ENCODE measurements around the gene TP53I11.

The TP53I11 gene

DNA sequence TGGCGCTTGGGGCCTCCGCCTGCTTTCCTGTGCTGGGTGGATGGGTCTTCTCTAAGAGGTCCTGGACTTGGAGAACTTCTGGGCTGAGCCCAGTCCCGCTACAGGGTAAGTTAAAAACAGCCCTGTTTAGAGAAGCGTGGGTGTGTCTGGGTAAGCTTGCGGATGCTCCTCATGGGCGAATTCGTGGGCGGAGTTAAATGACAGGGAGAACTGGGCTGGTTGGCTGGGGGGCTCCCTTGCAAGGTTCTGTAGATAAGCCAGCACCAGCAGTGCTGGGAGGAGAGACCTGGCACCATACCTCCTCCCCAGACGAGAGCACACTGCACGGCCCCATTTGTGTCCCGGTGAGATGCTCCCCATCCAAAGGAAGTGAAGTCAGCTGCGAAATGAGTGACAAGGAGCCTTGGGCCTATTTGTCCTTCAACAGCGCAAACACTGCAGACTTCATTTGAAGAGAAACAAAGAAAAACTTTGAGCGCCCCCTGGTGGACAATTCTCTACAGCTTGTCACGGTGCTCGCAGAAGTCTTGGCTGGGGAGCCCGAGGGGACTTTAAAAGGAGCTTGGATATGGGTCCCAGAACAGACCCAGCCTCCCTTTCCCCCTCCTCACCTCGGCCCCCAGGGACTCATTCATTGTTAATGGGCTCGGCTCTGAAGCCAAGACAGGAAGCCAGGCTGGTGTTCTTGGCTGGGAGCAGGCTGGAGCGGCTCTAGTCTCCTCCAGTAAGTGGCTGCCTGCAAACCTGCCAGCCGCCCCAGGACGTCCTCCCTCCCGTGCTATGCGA, 39.5 kb downstream of the TP53I11 start:
- DNase-seq = peak; percentile 95

DNA sequence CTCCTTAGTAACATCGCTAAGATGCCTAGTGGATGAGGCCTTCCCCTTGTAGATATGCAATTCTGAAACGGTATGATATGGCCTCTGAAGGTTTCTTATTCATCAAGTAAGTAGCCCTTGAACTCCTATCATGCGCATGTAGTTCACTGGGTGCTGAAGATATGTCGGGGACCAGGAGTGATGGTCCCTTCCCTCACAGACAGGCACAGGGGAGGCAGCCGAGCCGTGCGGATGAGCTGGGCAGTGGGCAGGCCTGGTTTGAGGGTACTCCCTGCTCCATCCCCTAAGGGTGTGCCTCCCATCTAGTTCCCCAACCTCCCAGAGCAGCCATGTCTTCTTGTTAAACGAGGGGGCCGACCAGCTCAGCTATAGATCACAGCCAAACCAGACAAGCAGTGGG, 40.1 kb downstream of the TP53I11 start:
- DNase-seq = no peak

DNA sequence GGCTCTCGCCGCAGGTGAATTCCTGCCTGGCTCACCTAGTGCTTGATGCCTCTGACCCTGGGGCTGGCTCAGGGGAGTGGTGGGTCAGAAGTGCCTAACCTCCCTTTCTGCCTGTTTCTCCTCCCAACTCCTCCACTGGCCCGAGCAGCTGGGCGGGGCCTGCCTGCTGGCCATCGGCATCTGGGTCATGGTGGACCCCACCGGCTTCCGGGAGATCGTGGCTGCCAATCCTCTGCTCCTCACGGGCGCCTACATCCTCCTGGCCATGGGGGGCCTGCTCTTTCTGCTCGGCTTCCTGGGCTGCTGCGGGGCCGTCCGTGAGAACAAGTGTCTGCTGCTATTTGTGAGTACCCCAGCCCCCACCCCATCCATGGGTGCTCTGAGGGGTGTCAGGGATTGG, 41.1 kb downstream of the TP53I11 start:
- no peak for DNase-seq

DNA sequence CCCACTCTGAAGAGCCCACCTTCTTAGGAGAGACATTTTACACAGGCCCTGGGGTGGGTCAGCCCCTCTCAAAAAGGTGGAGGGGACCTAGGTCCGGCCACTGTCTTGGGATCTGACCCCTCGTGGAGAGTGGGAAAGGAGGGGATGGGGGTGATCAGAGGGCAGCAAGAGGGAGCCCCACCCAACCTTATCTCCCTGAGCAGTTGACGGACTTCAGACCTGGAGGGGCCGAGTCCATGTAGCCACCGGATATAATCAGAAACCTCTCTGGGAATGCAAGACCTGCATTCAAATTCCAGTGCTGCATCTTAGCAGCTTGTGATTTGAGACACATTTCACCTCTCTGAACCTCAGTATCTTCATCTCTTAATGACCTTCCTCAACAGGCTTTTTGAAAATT, 44.0 kb downstream of the TP53I11 start:
- DNase-seq = no peak

DNA sequence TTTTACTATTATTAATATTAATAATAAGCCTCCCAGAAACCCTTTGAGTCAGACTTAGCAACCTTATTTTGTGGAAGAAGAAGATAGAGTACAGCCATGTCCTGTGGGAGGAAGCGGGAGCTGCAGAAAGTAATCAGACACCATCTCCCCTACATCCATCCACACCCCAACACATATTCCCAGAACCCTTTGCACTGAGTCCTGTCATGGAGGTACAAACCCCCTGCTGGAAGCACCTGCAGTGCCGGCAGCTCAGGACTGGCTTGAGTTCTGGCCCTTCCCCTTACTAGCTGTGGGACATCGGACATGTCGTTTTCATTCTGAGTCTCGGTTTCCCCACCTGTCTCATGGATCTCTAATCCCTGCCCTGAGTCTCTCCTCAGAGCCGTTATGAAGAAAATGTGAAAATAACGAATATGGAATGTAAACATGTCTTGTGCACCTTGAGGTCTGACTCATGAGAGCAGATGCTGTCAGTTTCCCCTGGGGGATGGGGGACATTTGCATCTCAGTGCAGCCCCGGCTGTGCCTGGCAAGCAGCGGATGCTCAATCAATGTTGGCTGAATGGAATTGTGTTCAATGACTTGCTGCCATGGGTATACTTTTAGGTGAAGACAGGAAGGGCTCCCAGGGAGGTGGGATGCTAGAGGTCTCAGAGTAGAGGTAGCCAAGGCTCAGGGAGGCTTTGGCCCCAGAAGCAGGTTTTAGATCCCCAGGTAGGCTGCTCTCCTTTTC, 45.4 kb downstream of the TP53I11 start:
- DNase-seq = no peak

DNA sequence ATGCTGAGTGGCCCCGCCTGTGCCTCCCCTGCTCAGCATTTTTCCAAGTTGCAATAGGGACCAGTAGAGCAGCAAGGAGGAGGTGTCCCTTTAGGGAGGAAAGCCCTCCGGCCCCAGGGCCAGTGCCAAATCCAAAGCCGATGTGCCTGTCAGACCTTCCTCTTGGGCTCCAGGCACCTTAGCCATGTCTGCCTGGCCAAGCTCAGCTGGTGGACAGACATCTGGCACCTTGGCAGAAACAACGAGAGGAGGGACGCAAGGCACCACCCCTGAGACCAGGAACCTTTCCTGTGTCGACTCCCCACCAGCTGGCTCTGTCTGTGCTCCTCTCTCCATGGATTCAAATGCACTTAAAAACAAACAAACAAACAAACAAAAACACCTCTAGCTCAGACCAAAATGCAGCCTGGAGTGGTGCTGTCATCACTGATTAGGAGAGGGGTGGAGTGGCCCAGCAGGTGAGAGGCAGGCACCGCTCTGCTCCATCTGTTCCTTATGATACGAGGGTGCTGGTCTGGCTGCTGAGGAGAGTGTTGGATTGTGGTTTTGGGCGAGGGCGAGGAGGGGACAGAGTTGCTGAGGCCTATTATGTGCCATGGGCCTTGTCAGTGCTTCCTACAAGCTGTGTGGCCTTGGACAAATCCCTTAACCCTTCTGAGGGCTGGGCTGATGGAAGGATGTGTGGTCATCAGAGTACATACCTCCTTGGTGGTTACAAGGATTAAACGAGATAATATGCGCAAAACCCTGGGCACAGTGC, 46.2 kb downstream of the TP53I11 start:
- DNase-seq = no peak

DNA sequence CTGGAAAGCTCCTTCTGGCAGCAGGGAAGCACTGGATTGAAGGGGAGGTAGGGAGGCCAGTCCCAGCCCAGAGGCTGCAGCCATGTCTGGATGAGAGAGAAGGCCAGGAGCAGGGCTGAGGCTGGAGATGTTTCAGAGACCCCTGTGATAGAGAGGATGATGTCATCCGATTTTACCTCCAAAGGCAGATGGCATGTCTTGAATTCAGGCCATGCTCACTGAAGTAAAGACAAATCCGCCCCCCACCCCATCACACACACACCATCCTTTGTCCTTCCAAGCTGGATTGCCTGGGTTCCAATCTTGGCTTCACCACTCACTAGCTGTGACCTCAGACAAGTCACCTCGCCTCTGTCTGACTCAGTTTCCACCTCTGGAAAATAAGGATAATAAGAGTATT, 47.2 kb downstream of the TP53I11 start:
- DNase-seq = no peak

DNA sequence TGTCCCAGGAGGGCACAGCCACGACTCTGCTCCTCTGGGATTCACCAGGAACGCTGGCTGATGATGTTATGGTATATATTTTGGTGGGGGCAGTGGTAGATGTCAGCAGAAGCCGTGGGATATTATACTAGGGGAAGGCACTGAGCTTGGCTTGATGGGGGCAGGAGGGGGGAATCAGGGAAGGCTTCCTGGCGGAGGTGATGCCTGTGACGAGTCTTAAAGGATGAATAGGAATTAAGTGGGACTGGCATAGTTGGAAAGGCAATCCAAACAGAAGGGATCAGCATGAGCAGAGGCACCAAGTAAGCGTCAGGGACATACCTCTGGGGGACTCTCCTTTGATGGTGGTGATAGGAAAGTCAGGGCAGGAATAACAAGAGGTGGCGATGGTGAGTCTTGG, 47.6 kb downstream of the TP53I11 start:
- DNase-seq = no peak

DNA sequence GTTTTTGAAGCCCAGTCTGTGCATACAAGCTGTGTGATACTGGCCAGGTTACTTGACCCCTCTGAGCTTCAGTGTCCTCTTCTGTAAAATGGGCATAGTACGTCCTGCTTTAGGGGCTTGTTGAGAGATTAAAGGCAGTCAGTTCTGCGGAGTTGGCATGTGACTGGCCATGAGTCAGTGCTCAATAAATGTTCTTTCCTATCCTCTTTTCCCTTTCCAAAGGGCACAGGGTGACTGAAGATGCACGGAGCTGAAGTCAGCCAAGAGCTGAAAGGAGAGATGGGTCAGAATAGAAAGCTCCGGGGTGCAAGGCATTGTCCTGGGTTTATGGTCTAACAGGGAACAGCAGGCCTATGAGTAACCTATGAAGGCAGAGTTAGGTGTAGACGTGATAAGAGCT, 48.9 kb downstream of the TP53I11 start:
- DNase-seq = no peak

DNA sequence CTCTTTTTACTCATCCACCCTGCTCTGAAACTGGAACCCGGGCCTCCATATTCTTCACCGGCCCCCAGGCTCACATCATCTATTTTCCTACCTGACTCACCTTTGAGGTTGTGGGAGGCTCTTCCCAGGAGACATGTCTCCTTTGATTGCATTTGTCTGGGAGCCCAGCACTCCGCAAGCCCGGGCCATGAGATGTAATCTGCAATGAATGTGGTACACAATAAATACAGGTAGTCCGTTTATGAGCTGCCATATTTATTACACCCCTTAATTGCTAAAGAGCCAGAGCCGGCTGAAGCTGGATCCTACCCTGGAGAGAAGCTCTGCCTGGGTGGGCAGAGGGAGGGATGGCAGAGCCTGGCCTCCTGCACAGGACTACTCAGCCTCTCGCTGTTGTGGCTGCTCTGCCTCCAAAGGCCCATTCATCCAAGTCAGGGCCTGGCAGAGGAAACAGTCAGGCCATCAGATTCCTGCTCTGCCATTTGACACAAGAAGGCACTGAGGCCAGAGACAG, 49.5 kb downstream of the TP53I11 start:
- no peak for DNase-seq

DNA sequence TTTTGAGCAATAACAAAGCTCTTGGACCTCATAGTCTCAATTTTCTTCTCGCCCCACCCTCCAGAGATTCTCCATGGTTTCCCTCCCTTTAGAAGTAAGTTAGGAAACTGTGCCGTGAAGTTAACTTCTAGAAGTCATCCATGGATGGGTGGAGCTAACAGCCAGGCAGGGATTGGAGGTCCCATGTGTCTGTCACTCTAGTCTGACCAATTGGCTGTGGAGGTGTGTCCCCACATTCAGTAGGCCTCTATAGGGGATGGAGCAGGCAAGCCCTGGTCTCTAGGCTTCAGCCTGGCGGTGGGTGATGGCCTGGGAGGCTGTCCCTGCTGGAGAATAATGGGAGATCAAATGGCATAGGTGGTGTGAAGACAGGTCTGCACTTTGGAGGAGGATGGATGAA, 50.7 kb downstream of the TP53I11 start:
- DNase-seq = no peak

DNA sequence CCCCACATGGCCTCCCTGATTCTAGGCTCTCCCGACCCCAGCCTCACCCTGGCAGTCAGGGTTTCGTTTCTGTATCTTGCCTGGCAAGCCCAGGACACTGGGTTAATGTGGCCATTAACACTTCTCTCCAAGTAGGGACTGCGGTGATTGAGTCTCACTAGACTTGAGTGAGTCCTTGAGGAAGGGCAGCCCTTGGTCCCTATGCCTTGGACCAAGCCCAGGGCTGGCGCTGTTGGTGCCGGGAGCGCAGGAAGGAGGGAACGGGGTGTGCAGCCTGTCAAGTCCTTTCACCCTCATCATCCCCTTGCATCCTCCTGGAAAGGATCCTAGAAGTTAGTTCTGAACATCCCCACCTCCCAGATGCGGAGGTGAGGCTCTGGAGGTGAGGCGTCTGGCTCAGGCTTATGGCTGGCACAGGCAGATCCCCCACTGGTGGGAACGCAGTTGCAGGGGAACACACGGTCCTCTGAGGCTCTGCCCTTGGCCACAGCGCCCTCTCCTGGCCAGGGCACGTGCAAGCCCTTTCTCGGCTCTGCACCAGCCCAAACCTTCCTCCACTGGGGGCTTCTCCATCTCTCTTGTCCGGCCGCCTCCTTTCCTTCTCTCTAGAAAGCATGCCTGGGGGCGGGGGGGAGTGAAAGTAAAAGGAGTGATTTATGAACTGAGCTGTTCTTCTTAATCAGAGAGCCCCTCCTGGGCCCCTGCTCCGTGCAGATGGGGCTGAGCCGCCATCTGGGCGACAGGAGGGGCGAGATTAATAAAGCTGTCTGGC, 56.7 kb downstream of the TP53I11 start:
- DNase-seq = peak; percentile 93

DNA sequence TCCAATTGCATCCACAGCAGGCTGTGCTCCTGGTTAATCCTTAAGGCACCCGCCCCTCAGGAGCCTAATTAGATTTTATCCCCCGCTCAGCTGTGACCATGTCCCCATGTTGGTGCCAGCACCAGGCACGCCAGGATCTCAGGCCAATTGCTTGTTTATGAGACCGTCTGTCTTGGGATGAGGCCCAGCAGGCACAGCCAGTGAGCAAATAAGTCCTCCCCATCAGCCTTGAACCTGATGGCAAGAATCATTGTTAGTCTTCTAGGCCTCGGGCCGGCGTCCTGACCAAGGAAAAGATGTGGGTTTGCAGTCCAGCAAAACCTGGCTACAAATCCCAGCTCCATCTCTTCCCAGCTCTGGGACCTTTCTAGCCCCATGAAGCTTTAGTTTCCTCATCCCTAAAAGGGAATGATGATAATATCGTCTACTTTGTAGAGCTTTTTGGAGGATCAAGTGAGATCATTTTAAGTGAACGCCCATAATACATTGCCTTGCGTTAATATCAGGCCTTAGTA, 57.3 kb downstream of the TP53I11 start:
- DNase-seq = no peak

DNA sequence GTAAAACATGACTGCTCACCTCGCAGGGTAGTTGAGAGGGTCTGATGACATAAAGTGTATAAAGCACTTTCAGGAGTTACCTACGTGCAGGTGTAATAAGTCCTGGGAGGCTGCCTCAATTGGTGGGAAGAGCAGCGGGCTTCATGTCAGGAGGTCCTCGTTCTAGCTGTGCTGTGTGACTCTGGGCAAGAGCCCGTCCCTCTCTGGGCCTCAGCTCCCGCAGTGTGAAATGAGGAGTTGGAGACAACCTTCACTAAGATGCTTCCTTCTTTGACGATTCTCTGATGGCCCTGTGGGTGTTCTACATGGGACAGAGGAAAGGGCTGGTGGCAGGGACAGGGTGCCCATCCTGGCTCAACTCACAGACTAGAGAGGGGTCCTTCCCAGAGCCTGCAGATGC, 57.8 kb downstream of the TP53I11 start:
- no peak for DNase-seq

DNA sequence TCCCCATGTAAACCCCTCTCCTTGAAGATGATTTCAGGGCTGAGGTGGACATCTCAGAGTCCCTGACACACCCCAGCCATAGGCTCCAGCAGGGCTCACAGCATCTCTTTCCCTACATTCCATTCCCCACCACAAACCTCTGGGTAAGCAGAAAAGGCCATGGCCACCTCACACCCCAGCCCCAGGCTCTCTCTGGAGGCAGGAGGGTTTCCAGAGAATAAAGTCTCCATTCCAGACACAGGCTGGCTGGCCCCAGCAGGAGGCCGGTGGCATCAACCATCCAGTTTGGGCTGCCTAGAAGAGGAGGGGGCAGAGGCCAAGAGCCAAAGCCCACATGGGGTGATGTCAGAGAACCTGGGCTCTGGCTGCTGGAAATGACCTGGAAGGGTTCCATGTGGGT, 61.4 kb downstream of the TP53I11 start:
- no peak for DNase-seq

DNA sequence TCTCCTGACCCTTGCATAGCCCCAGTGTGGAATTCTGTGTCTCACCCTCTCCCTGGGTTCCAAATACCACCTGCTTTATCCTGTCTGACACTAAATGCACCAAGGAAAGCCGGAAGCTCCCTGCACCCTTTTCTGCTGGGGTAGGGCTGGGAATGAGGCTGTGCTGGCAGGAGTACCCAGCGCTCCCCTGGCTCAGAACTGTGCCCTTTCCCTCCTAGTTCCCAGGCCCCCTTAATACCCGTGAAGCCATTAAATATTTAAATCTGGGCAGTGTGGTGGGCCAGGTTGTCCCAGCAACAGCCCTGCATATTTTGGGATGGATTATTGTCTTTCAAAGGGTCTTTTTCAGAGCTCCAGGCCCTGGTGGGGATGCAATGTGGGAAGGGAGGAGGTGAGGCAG, 63.0 kb downstream of the TP53I11 start:
- no peak for DNase-seq

DNA sequence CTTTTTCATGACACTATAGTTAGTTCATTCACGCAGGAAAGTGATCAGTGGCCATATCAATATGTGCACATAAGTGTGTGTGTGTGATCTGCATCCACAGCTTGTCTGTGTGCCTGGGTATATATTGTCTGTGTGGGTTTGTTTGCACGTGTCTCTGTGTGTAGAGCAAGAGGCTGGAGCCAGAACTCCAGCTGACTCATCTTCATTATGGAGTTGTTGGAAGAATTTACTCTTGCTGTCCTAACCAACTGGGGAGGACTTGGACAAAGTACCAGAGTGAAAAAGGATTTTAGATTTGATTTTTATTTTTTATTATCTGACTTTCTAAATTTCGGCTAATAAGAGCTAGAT, 63.9 kb downstream of the TP53I11 start:
- no peak for DNase-seq

DNA sequence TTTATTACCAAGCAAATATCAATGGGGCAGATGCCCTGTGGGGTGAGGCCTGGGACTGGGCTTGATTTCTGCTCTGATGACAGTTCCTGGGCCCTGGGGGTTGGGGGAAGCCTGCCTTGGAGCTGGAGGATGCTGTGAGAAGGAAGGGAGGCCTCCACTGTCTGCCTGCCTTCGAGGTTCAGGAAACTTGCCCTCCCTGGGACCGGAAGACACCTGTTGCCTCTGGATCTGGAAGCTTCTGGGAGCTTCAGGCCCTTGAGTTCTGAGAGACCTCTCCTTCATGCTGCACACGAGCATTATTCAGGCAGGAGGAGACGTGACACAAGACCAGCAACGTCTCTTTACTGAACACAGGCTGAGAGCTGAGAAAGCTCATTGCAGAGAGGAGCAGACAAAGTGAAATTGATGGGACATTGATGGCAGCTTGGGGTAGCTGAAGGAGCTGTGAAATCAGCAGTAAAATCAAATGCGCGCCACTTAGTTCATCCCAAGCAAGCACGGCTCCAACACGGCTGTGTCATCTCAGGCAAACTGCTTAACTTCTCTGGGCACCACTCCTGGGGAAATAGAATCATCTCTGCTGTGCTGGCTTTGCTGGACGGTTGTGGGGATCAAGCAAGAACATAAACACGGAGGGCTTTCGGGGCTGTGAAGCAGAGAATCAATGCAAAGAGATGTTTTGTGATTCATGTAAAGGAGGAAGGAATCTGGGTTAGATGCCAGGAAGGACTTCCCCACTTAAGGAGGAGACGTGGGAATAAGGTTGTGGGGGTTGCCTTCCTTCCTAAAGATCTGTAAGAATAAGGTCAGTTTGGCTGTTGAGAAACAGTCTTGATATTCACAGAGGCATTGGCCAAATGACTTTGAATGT, 64.5 kb downstream of the TP53I11 start:
- DNase-seq = no peak

DNA sequence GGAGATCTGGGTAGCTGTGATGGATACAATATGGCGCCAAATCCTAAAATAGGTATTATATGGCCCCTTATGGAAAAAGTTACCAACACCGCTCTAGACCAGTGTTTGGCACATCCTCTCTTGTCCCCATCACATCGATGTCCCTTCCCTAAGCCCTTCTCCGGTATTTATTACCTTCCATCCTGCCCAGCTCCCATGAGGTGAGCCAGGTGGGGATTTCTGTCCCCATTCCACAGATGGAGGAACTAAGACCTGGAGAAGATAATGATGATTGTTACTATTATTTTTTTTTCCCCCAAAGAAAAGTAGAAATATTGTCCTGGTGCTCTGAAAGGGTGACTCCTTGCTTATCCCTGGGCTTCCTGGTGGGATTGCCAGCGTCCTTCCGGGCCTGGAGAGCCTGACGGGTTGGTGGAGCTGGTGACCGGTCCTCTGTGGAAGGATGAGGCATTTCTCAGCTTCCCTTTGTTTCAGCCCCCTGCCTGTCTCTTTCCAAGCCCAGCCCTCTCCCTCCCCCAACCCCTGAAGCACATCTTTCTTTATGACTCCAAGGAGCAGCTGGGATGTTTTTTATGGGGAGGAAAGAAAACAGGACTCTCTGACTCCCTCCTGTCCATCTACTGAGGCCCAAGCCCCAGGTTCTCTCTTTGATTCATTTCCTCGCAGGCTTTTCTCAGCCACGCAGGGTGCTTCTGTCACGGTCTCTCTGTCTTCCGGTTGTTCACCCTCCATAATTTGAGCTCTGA, 65.4 kb downstream of the TP53I11 start:
- no peak for DNase-seq

DNA sequence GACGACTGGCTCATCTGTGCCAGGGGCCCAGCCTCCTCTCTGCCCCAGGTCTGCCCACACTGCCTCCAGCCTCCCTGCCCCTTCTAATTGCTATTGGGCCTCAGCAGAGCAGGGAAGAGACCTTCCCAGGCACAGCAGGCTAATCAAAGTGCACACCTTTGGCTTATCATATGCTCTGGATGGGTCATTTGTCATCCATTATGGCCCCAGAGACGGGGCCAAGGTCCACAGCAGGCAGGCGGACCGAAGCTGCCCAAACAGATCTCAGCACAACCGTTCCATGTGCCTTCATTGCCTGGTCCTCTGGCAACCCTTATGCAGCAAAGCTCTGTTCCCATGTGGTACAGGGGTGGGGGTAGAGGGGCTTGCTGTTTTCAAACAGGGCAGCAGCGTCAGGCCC, 66.6 kb downstream of the TP53I11 start:
- no peak for DNase-seq

DNA sequence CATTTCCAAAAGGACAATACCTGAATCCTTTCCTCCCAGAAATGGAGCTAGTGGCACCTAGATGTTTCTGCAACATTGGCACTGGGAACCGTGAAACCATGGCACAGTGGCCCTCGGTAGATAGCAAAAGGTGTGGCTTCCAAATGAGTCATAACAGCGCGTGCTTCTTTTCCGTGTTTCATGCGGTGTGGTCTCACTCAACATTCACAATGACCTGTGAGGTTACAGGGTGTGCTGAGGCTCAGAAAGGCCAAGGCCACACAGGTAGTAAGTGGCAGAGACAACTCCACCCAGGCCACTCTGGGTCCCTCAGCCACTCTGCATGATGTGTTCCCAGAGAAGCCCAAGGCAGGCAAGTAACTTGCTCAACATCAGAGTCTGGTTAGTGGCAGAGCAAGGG, 67.4 kb downstream of the TP53I11 start:
- no peak for DNase-seq

Measured in 8988T (cell line).